ENCODE results near the gene SIMC1. TPM values are rescaled to one million over a fixed set of nuclear protein-coding genes. Genes with fewer than 3 reads are reported as not detected.

The SIMC1 gene
- total RNA-seq, 1 experiment from 2014 or later = 17.7 TPM

DNA sequence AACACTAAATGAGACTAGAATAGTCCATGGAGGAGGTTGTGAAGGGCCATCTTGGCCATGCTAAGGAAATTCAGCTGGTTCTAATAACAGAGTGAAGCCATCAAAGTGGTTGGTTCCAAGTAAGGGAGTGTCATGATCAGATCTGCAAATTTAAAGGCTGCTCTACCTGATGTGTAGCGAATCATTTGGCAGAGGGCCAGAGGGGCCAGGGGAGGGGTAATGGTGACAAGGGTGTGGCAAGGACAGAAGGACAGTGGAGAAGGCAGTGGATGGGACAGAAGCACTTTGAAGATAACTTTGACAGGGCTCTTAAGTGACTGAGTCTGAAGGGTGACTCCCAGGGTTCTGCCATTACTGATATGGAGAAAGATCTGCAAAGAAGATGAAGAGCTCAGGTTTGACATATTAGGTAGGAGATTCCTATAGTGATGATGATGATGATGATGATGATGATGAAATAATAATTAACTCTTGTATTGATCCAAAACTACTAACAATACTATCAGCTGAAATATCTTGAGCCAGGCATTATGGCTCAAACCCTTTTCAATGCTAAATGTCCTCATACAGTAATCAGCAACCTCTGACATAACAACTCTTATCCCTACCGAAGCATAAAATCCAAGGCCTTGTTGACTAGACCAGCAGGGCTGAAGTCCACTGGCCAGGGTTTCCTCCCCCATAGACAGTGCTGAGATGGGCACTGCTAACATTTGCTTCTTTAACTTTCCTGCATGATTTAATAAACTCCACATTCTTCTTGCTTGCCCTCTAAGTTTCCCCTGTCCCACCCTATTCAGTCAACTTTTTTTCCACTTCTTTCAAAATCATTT is 103.3 kb downstream of the SIMC1 start:
- Histone ChIP-seq H3K4me2 (ENCODE audit: insufficient read depth, insufficient read length, low read length) (no peak overlapping the region), H3K23ac (ENCODE audit: insufficient read length, low read depth, low read length) (no peak overlapping the region), H3K4ac (ENCODE audit: low read depth, low read length) (no peak overlapping the region), H3T11ph (ENCODE audit: low read length) (no peak overlapping the region), H3K23me2 (ENCODE audit: insufficient read length, low read depth, low read length, poor library complexity, severe bottlenecking) (no peaks in the 10 kb centered on the region), H3K79me1 (ENCODE audit: insufficient read depth, low read depth, low read length, poor library complexity, severe bottlenecking) (no peaks in the 10 kb centered on the region), H4K91ac (ENCODE audit: insufficient read length, low read depth, low read length) (no peak overlapping the region), H3K27ac (ENCODE audit: insufficient read length, low read depth, low read length) (no peak overlapping the region), H2BK12ac (ENCODE audit: insufficient read length, low read depth, low read length) (no peak overlapping the region), H3K27me3 (ENCODE audit: insufficient read depth, low read length) (no peaks in the 10 kb centered on the region; the same call in 1 of the 2 replicates), H3K9me3 (ENCODE audit: control insufficient read depth, low read depth, low read length) (no peaks in the 10 kb centered on the region), H2BK5ac (ENCODE audit: insufficient read length, low read length) (no peak overlapping the region), H2BK15ac (ENCODE audit: low read depth, low read length) (no peak overlapping the region), H2BK20ac (ENCODE audit: low read depth, low read length, poor library complexity, severe bottlenecking) (no peak overlapping the region), H2BK120ac (ENCODE audit: low read depth, low read length, poor library complexity, severe bottlenecking) (no peak overlapping the region), H4K5ac (ENCODE audit: insufficient read length, low read depth, low read length) (no peak overlapping the region), H3K18ac (ENCODE audit: insufficient read length, low read depth, low read length) (no peak overlapping the region), H2AK5ac (ENCODE audit: insufficient read length, low read length) (no peak overlapping the region), H3K9ac (ENCODE audit: extremely low read depth, insufficient read length, low read length) (no peak overlapping the region), H3K79me2 (ENCODE audit: insufficient read depth, low read length) (no peaks in the 10 kb centered on the region), H3K4me1 (ENCODE audit: insufficient read depth, low read length) (no peaks in the 10 kb centered on the region), H4K8ac (replicated peaks; ENCODE audit: insufficient read length, low read depth, low read length) (no peak overlapping the region), H3K14ac (ENCODE audit: insufficient read depth, low read length) (no peak overlapping the region), H2AFZ (ENCODE audit: low read length) (no peak overlapping the region), H3K56ac (ENCODE audit: insufficient read length, low read depth, low read length) (no peak overlapping the region), H4K20me1 (ENCODE audit: control insufficient read depth, insufficient read depth, insufficient read length) (no peaks in the 10 kb centered on the region)
- H3K4me1 Mint-ChIP-seq = peaks cover 3 to 5% of the 10 kb centered on the region in 2 experiments; a peak in 3 of 4 replicates
- H3K27me3 Mint-ChIP-seq (ENCODE audit: low read depth) = no peaks in the 10 kb centered on the region
- no peak for DNase-seq
- peaks cover 10 to 36% (median 13%) of the 10 kb centered on the region in 3 experiments; a peak in 6 of 7 replicates for H3K36me3 Mint-ChIP-seq (ENCODE audit: insufficient read depth in 1 of 3, low read depth in 3 of 3)
- H3K9me3 Mint-ChIP-seq = no peaks in the 10 kb centered on the region
- TF ChIP-seq CTCF (conservative IDR thresholded peaks at IDR 0.05) = no peak
- no peak overlapping the region for H3K4me3 Mint-ChIP-seq
- no peak overlapping the region; a peak in 2 of 7 replicates for H3K27ac Mint-ChIP-seq
- no CpG with 5 or more reads among the region's 2 CpGs for WGBS (ENCODE audit: extremely low coverage, insufficient read length, low lambda C conversion rate)
